Transverse colon (tissue), 4 donors: ENCODE data around the gene MEI4. TPM values are rescaled to one million over a fixed set of nuclear protein-coding genes. Genes with fewer than 3 reads are reported as not detected.

ENCODE experiments used
- DNase-seq: peaks from one replicate; pipeline ENCODE4 v3.0.0-alpha.2; 2019
- H3K27ac ChIP-seq, 4 donors: fragments of 200-600 bp; sonication (generic); 2 replicates each; pipeline ENCODE4 v1.5.1; 2016 to 2018; ENCODE audit warnings: inconsistent platforms in 4 of 4
- H3K27me3 ChIP-seq: fragments of 200-600 bp; sonication (generic); 2 replicates; pipeline ENCODE4 v1.5.1; 2017; ENCODE audit warnings: inconsistent platforms
- H3K36me3 ChIP-seq, 4 donors: fragments of 200-600 bp; sonication (generic); 2 replicates each; pipeline ENCODE4 v1.5.1; 2017 to 2019; ENCODE audit warnings: inconsistent platforms in 4 of 4
- H3K4me1 ChIP-seq, 4 donors: fragments of 200-600 bp; sonication (generic); 2 replicates each; pipeline ENCODE4 v1.5.1; 2017 to 2020; ENCODE audit warnings: inconsistent platforms in 4 of 4
- H3K4me3 ChIP-seq, 4 donors: fragments of 200-600 bp; sonication (generic); 1 replicate in 1 of 4; 2 replicates in 3 of 4; pipeline versions ENCODE4 v1.5.1 to v1.6.1; 2017 to 2019; ENCODE audit warnings: inconsistent platforms in 4 of 4
- H3K9me3 ChIP-seq, 2 donors: fragments of 200-600 bp; sonication (generic); 2 replicates each; pipeline ENCODE4 v1.5.1; 2017 to 2019; ENCODE audit warnings: inconsistent platforms in 2 of 2
- EP300 ChIP-seq: sonication (generic); formaldehyde crosslinking; IDR thresholded peaks from one replicate; pipeline ENCODE4 v1.6.1; 2017; ENCODE audit warnings: antibody characterized with exemption, low read depth
- POLR2A ChIP-seq: fragments of 450-650 bp; IDR thresholded peaks from one replicate; pipeline ENCODE4 v1.6.1; 2016; ENCODE audit warnings: antibody characterized with exemption, mild to moderate bottlenecking, moderate library complexity
- POLR2AphosphoS5 ChIP-seq, 3 donors: sonication (generic); formaldehyde crosslinking; IDR thresholded peaks; one replicate each; pipeline ENCODE4 v1.6.1; 2016; ENCODE audit warnings: antibody characterized with exemption in 3 of 3
- WGBS, 2 donors: methylation state at CpG; one replicate each; pipeline ENCODE4 v1.1.5; 2018; ENCODE audit warnings: low coverage in 1 of 2; 5-methylcytosine and 5-hydroxymethylcytosine counted together
- in situ Hi-C, 4 donors: fragments of 200-750 bp; cut with MboI; loops; one replicate each; pipeline versions ENCODE4 v1.15.0 to v1.15.1; 2017; ENCODE audit warnings: low sequenced_read_pairs in 3 of 4, low pct_ligation_motif_present in 1 of 4, low pct_unique_long_range_greater_than_20kb in 1 of 4
- intact Hi-C: fragments of 100-400 bp; cut with DNase I; formaldehyde crosslinking; loops from one replicate; pipeline ENCODE4 v1.15.1; 2023; ENCODE audit warnings: low total_unique reads
- total RNA-seq, 4 donors: library from RNA; depleted of rRNA; stranded (reverse); fragments of >200 nt; gene quantifications; one replicate each; pipeline ENCODE4 v1.1.0, GENCODE V29; 2016
- TF ChIP-seq, protein P1 (sequence below), 5 experiments: fragments of 200-600 bp in 3 of 5; fragments of 450-650 bp in 2 of 5; sonication (generic) in 3 of 5; IDR thresholded peaks; 1 replicate in 2 of 5; 2 replicates in 3 of 5; pipeline ENCODE4 v1.5.1; 2016 to 2017; ENCODE audit warnings: antibody characterized with exemption in 5 of 5, inconsistent platforms in 3 of 5, mild to moderate bottlenecking in 2 of 5, moderate library complexity in 1 of 5

Gene MEI4, protein sequence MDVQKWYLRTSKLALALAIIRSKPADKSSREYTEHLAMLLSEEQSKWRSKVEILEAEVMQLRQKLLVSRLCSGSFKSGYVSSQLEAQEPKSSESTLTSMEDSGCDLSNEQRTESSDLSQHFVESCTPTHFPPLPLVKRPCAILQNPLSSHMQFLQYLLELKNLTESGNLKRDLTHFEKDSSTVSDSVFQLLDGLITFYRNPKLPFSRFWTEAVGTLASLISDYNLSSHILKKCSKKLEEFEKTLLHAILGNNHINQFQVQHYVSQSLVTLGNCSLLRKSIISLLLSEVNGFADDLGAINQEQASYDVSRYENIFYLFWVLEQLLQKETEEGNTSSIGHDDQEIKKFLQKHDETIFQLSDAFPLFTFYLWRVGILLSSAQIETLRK
- total RNA-seq = under 1 TPM in 1 of 4 donors, not detected in 3; under 0.01 TPM

DNA sequence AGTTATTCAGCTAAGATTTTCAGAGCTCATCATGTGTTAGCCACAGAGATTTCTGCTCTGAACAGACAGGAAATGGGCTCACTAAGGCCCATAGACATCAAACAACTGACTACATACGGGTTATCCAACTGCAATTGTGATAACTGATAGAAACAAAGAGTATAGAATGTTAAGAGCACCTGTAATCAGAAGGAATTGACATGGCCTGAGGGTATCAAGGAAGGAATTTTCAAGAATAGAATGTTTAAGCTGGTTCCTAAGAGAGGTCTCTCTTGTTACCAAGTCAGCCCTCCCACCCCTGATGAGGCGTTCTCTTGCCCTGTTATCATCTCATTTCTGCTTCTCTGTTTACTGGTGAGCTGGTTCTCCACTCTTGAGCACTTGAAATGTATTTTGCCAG, at the start of gene MEI4:
TSS of gene MEI4 (plus strand) at position 301 of the 400 bp plus-strand sequence. CDS start 37,633 bp downstream, outside the sequence.
- WGBS, 2 donors = 70 to 79% methylated on average over 2 of the region's 2 CpGs
- no peaks in the 10 kb centered on the region for H3K9me3 ChIP-seq
- intact Hi-C loops (no loop called here), in situ Hi-C loops (no loop called here)
- no peak within 1 kb of the TSS for H3K4me3 ChIP-seq
- H3K27ac ChIP-seq = no peak within 1 kb of the TSS
- DNase-seq = no peak
- H3K36me3 ChIP-seq = no peaks in the 10 kb centered on the region
- no peak for TF ChIP-seq EP300
- no peaks in the 10 kb centered on the region for H3K4me1 ChIP-seq
- no peaks in the 10 kb centered on the region for H3K27me3 ChIP-seq

DNA sequence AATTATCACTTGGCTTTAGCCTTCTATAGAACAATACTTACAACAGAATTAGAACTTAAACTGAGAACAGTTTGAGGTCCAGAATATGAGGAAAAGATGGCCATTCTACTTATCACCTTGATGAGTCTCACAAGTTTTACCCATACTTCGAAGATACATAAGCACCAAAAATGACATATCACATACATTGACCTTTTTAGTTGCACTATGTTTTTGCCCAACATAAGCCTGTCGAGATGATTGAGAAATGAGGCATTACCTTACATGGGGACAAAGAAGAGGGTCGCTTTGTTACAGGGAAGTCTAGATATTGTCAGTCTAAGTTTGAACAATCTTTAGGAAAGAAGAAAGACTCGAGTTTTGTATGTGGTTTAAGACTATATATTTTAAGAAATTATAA, 48.4 kb upstream of the MEI4 start:
- no peak overlapping the region for H3K4me3 ChIP-seq
- in situ Hi-C loops (no loop called here), intact Hi-C loops (no loop called here)
- no peak for DNase-seq
- H3K4me1 ChIP-seq = no peaks in the 10 kb centered on the region
- WGBS, 2 donors = 43 to 78% methylated on average over 3 to 4 of the region's 4 CpGs
- no peaks in the 10 kb centered on the region for H3K27me3 ChIP-seq
- no peak overlapping the region for H3K27ac ChIP-seq
- no peaks in the 10 kb centered on the region for H3K9me3 ChIP-seq
- H3K36me3 ChIP-seq = no peaks in the 10 kb centered on the region
- TF ChIP-seq EP300 (no peak), POLR2AphosphoS5 (IDR thresholded peaks at IDR 0.05) (no peak), POLR2A (no peak)
- TF ChIP-seq, protein P1, sequence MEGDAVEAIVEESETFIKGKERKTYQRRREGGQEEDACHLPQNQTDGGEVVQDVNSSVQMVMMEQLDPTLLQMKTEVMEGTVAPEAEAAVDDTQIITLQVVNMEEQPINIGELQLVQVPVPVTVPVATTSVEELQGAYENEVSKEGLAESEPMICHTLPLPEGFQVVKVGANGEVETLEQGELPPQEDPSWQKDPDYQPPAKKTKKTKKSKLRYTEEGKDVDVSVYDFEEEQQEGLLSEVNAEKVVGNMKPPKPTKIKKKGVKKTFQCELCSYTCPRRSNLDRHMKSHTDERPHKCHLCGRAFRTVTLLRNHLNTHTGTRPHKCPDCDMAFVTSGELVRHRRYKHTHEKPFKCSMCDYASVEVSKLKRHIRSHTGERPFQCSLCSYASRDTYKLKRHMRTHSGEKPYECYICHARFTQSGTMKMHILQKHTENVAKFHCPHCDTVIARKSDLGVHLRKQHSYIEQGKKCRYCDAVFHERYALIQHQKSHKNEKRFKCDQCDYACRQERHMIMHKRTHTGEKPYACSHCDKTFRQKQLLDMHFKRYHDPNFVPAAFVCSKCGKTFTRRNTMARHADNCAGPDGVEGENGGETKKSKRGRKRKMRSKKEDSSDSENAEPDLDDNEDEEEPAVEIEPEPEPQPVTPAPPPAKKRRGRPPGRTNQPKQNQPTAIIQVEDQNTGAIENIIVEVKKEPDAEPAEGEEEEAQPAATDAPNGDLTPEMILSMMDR (IDR thresholded peaks at IDR 0.05) = no peak

DNA sequence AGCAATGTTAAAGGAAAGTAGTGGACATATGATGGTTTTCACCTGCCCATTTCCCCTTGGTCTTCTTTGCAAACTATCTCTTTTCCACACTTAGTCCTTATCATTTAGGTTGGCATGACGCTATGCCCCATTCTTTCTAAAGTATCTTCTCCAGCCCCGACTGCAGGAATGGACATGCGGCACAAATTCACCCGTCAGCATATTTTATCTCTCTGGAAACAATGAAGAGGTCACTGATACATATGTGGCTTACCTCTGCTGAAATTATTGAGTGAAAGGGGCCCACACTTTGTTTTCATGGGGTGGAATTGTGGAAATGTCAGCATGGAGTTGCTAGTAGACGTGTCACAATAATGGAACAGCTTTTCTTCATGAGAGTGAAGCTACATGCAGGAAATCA, 45.8 kb upstream of the MEI4 start:
- Histone ChIP-seq H3K27me3 (no peaks in the 10 kb centered on the region), H3K4me1 (no peaks in the 10 kb centered on the region), H3K36me3 (no peaks in the 10 kb centered on the region), H3K4me3 (no peak overlapping the region), H3K9me3 (no peaks in the 10 kb centered on the region), H3K27ac (no peak overlapping the region)
- 89 to 90% methylated on average over 5 of the region's 5 CpGs for WGBS, 2 donors
- intact Hi-C loops (no loop called here), in situ Hi-C loops (no loop called here)
- DNase-seq = no peak
- TF ChIP-seq, protein P1 (IDR thresholded peaks at IDR 0.05) = no peak
- TF ChIP-seq POLR2A = no peak
- TF ChIP-seq POLR2AphosphoS5 (IDR thresholded peaks at IDR 0.05) = no peak

DNA sequence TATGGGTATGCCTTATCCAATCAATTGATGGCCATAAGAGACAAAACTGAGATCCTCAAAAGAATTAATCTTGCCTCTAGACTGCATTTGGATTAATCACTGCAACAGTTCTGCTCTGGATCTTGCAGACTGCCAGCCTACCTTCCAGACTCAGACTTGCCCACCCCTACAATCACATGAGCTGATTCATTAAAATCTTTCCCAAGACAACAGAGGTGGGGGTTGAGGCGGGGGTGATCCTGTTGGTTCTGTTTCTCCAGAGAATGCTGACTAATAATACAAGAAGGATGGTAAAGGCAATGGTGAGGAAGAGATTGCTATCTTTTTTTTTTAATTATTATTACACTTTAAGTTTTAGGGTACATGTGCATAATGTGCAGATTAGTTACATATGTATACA, 43.7 kb upstream of the MEI4 start:
- Histone ChIP-seq H3K9me3 (no peaks in the 10 kb centered on the region), H3K36me3 (no peaks in the 10 kb centered on the region)
- WGBS, 2 donors = 72% methylated on average over 1 of the region's 1 CpG; no CpG with 5 or more reads in 1 of the 2 donors

More for the DNA sequence above, 43.7 kb upstream of the MEI4 start:
- in situ Hi-C loops = no loop called here
- DNase-seq = no peak
- TF ChIP-seq, protein P1 (IDR thresholded peaks at IDR 0.05) = no peak
- TF ChIP-seq POLR2AphosphoS5 (IDR thresholded peaks at IDR 0.05) = no peak
- Histone ChIP-seq H3K4me3 (no peak overlapping the region), H3K4me1 (no peaks in the 10 kb centered on the region), H3K27me3 (no peaks in the 10 kb centered on the region), H3K27ac (no peak overlapping the region)
- intact Hi-C loops = no loop called here
